ENCODE measurements around the gene MCRIP2.

Gene MCRIP2

GRCh38 chr16:645852-646678, 4.4 kb downstream of the MCRIP2 start:
- Histone ChIP-seq H3K4me1 (ENCODE audit: insufficient read depth, low read length) (no peaks in the 10 kb centered on the region), H3K9me3 (ENCODE audit: control insufficient read depth, insufficient read depth, low read length) (no peaks in the 10 kb centered on the region), H3K9ac (ENCODE audit: low read depth, low read length) (no peak overlapping the region), H3K36me3 (ENCODE audit: insufficient read depth, low read length) (no peaks in the 10 kb centered on the region)

- no peaks in the 10 kb centered on the region for H3K4me1 ChIP-seq (ENCODE audit: insufficient read depth, low read length)
- no peaks in the 10 kb centered on the region for H3K36me3 ChIP-seq (ENCODE audit: insufficient read depth, low read length)
- H3K9ac ChIP-seq (ENCODE audit: low read depth, low read length), result no peak overlapping the region
- no peaks in the 10 kb centered on the region for H3K9me3 ChIP-seq (ENCODE audit: control insufficient read depth, insufficient read depth, low read length)
Measured at GRCh38 chr16:646679-647172, 5.1 kb downstream of the MCRIP2 start.

- Histone ChIP-seq H3K9ac (ENCODE audit: low read depth, low read length) (no peak overlapping the region), H3K4me1 (ENCODE audit: insufficient read depth, low read length) (no peaks in the 10 kb centered on the region), H3K9me3 (ENCODE audit: control insufficient read depth, insufficient read depth, low read length) (no peaks in the 10 kb centered on the region), H3K36me3 (ENCODE audit: insufficient read depth, low read length) (no peaks in the 10 kb centered on the region)
Measured at GRCh38 chr16:647173-647902, 5.7 kb downstream of the MCRIP2 start.

- no peaks in the 10 kb centered on the region for H3K9me3 ChIP-seq (ENCODE audit: control insufficient read depth, insufficient read depth, low read length)
- H3K4me1 ChIP-seq (ENCODE audit: insufficient read depth, low read length), result no peaks in the 10 kb centered on the region
- no peak overlapping the region for H3K9ac ChIP-seq (ENCODE audit: low read depth, low read length)
- H3K36me3 ChIP-seq (ENCODE audit: insufficient read depth, low read length), result no peaks in the 10 kb centered on the region
Measured at GRCh38 chr16:648071-648780, 6.6 kb downstream of the MCRIP2 start.

- H3K9ac ChIP-seq (ENCODE audit: low read depth, low read length), result no peak within 1 kb of the TSS
- H3K4me1 ChIP-seq (ENCODE audit: insufficient read depth, low read length), result no peaks in the 10 kb centered on the region
- no peaks in the 10 kb centered on the region for H3K9me3 ChIP-seq (ENCODE audit: control insufficient read depth, insufficient read depth, low read length)
- H3K36me3 ChIP-seq (ENCODE audit: insufficient read depth, low read length), result no peaks in the 10 kb centered on the region
Measured at GRCh38 chr16:648781-649589, 7.4 kb downstream of the MCRIP2 start, which contains the start of gene WDR90. Gene WDR90 (plus strand): TSS chr16:649365. CDS start chr16:649417, 52 bp downstream.

- H3K9me3 ChIP-seq (ENCODE audit: control insufficient read depth, insufficient read depth, low read length), result no peaks in the 10 kb centered on the region
- no peaks in the 10 kb centered on the region for H3K36me3 ChIP-seq (ENCODE audit: insufficient read depth, low read length)
- H3K9ac ChIP-seq (ENCODE audit: low read depth, low read length), result no peak overlapping the region
- no peaks in the 10 kb centered on the region for H3K4me1 ChIP-seq (ENCODE audit: insufficient read depth, low read length)
Measured at GRCh38 chr16:649631-650030, 8.0 kb downstream of the MCRIP2 start.

- no peak overlapping the region for H3K9ac ChIP-seq (ENCODE audit: low read depth, low read length)
- no peaks in the 10 kb centered on the region for H3K4me1 ChIP-seq (ENCODE audit: insufficient read depth, low read length)
- no peaks in the 10 kb centered on the region for H3K36me3 ChIP-seq (ENCODE audit: insufficient read depth, low read length)
- no peaks in the 10 kb centered on the region for H3K9me3 ChIP-seq (ENCODE audit: control insufficient read depth, insufficient read depth, low read length)
Measured at GRCh38 chr16:651844-652243, 10.2 kb downstream of the MCRIP2 start.

- Histone ChIP-seq H3K4me1 (ENCODE audit: insufficient read depth, low read length) (no peaks in the 10 kb centered on the region), H3K36me3 (ENCODE audit: insufficient read depth, low read length) (no peaks in the 10 kb centered on the region), H3K9me3 (ENCODE audit: control insufficient read depth, insufficient read depth, low read length) (no peaks in the 10 kb centered on the region), H3K9ac (ENCODE audit: low read depth, low read length) (no peak overlapping the region)
Measured at GRCh38 chr16:652454-653305, 11.1 kb downstream of the MCRIP2 start.

GRCh38 chr16:654034-654433, 12.4 kb downstream of the MCRIP2 start:
- Histone ChIP-seq H3K4me1 (ENCODE audit: insufficient read depth, low read length) (no peaks in the 10 kb centered on the region), H3K9me3 (ENCODE audit: control insufficient read depth, insufficient read depth, low read length) (no peaks in the 10 kb centered on the region), H3K36me3 (ENCODE audit: insufficient read depth, low read length) (no peaks in the 10 kb centered on the region), H3K9ac (ENCODE audit: low read depth, low read length) (no peak overlapping the region)

GRCh38 chr16:657487-657886, 15.9 kb downstream of the MCRIP2 start:
- Histone ChIP-seq H3K4me1 (ENCODE audit: insufficient read depth, low read length) (no peaks in the 10 kb centered on the region; the same call in 1 of the 2 replicates), H3K9ac (ENCODE audit: low read depth, low read length) (no peak overlapping the region), H3K9me3 (ENCODE audit: control insufficient read depth, insufficient read depth, low read length) (no peaks in the 10 kb centered on the region), H3K36me3 (ENCODE audit: insufficient read depth, low read length) (no peaks in the 10 kb centered on the region)

GRCh38 chr16:658679-659571, 17.3 kb downstream of the MCRIP2 start:
- H3K36me3 ChIP-seq (ENCODE audit: insufficient read depth, low read length), result no peaks in the 10 kb centered on the region

GRCh38 chr16:659618-660017, 18.0 kb downstream of the MCRIP2 start:
- no peak overlapping the region for H3K9ac ChIP-seq (ENCODE audit: low read depth, low read length)
- H3K4me1 ChIP-seq (ENCODE audit: insufficient read depth, low read length), result no peaks in the 10 kb centered on the region; the same call in 1 of the 2 replicates
- no peaks in the 10 kb centered on the region for H3K9me3 ChIP-seq (ENCODE audit: control insufficient read depth, insufficient read depth, low read length)
- H3K36me3 ChIP-seq (ENCODE audit: insufficient read depth, low read length), result no peaks in the 10 kb centered on the region

More at GRCh38 chr16:658679-659571, 17.3 kb downstream of the MCRIP2 start:
- H3K4me1 ChIP-seq (ENCODE audit: insufficient read depth, low read length), result no peaks in the 10 kb centered on the region; the same call in 1 of the 2 replicates
- H3K9me3 ChIP-seq (ENCODE audit: control insufficient read depth, insufficient read depth, low read length), result no peaks in the 10 kb centered on the region
- no peak overlapping the region for H3K9ac ChIP-seq (ENCODE audit: low read depth, low read length)

Measured in ES-I3 (cell line).